GM18858 (cell line): ENCODE measurements around the gene EFHD2.
"Not testable (repeated sequence)": the region's sequence is repeated elsewhere in the genome, so short reads cannot be mapped to it uniquely, and the experiment has no call there.

Experiments used
- ATAC-seq: cut with Tn5 transposase; IDR thresholded peaks from one replicate; pipeline ENCODE4 v1.9.1; 2021; ENCODE audit not compliant: unreplicated experiment

Gene EFHD2

GRCh38 chr1:15451014-15451722, 41.5 kb downstream of the EFHD2 start:
- ATAC-seq = no peak

GRCh38 chr1:15452216-15452615, 42.5 kb downstream of the EFHD2 start:
- ATAC-seq = no peak

DNA sequence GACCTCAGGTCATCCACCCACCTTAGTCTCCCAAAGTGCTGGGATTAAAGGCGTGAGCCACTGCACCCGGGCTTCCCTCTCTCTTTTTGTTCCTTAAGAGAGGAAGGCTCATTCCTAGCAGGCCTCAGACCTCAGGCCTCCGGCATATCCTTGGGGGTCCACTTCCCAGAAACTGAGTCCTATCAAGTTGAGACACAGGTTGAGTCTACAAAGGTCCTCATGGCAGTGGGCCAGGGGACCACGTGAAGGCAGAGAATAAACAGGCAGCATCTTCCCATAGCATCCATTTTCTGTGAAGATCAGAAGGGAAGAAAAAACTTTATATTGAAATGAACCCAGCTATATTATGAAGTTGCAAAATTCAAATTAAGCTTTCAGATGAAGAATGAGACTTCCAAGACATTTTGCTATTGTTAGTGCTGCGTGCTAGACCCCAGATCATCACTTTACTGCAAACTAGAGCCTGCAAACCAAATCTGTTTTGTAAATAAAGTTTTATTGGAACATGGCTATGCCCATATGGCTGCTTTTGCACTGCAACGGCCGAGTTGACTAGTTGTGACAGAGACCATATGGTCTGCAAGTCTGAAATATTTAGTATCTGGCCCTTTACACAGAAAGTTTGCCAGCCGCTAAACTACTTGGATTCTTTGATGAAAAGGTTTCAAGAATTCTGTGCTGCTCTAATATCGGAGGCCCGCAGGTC, 43.3 kb downstream of the EFHD2 start:
- ATAC-seq = no peak

- ATAC-seq = no peak
These were observed 44.0 kb downstream of the EFHD2 start for GRCh38 chr1:15453734-15454133.

DNA sequence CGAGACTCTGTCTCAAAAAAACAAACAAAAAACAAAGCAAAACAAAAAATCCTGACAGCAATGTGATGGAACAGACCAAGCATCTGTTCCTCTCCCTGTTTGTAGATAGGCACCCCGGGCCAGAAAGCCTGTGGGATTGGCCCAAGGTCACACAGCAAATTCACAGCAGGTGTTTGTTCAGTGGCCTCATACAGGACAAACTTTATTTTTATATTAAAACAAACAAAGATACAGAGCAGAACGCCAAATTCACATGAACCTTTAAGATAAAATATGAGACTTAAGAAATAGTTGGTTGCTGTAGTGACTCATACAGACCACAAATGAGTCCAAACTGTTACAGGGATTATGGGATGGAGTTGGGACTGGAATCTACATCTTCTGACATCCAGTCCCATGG, 44.6 kb downstream of the EFHD2 start:
- ATAC-seq = no peak

GRCh38 chr1:15455522-15455921, 45.8 kb downstream of the EFHD2 start:
- ATAC-seq = no peak

DNA sequence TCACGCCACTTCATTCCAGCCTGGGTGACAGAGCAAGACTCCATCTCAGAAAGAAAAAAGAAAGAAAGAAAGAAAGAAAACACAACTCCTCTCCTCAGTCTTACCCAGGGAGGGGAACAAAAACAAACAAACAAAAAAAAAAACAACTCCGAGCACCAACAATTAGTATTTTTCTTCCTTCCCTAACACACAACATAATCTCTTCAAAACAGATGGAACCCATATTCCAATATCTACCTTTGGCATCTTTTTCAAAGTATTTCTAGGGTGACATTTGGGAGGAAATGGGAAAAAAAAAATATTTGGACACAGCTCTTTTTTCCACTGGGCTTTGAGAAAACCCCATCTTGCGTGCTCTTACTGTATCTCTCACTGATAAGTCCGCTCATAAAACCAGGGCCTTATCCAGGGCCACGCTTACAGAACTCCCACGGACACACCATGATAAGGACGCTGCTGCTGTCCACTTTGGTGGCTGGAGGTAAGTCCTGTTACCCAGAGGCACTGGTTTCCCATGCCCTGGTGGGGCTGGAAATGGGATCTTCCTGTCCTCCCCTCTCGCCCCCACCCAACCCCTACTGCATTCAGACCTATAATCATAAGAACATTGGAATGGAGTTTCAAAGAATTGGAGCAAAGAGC, 46.7 kb downstream of the EFHD2 start, which contains the start of gene CELA2A:
TSS of gene CELA2A (plus strand) at position 420 of the 642 bp plus-strand sequence. CDS start at position 442, 22 bp downstream.
- ATAC-seq = no peak

DNA sequence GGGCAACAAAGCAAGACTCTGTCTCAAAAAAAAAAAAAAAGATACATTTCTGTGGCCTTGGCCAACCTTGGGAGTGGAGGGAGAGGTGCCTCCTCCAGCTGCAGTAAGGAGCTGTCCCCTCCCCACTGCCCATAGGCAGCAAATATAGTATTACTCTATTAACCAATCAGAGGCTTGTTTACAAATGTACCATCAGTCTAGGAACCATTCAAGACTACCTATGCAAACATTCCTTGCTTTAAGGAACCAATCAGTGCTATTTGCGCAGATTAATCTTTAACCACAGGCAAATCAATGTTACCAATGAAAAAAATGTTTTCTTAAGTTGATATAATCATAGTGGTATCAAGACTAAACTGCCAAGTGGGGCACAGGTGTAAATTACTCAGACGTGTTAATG, 47.9 kb downstream of the EFHD2 start:
- ATAC-seq = no peak

GRCh38 chr1:15458388-15458787, 48.7 kb downstream of the EFHD2 start:
- ATAC-seq = not testable (repeated sequence)

GRCh38 chr1:15459771-15460707, 50.4 kb downstream of the EFHD2 start:
- ATAC-seq = no peak

- ATAC-seq = no peak
These were observed 51.0 kb downstream of the EFHD2 start for GRCh38 chr1:15460708-15461095.

DNA sequence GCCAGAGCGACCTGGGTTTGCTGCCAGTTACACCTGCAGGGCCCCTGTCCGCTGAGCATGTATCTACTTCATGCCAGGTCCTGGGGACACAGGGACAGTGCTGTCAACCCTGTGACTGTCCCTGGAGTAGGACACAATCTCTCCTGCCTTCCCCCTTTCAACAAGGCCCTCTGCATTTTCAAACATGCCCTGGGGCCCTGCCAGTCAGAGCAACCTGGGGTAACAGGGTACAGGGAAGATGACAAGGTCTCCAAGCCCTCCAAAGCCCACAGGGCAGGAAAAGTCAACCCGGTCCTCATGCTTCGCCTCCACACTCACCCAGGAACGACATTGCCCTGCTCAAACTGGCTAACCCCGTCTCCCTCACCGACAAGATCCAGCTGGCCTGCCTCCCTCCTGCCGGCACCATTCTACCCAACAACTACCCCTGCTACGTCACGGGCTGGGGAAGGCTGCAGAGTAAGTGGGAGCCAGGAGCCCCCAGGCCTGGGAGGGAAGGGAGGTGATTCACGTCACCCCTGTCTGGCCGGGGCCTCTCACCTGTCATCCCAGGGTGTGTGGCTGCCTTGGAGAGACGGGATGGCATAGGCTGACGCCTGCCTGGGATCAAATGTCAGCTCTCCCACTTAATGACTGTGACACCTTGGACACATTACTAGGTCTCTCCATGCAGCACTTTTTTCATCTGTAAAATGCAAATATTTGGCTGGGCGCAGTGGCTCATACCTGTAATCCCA, 53.5 kb downstream of the EFHD2 start:
- not testable (repeated sequence) for ATAC-seq

DNA sequence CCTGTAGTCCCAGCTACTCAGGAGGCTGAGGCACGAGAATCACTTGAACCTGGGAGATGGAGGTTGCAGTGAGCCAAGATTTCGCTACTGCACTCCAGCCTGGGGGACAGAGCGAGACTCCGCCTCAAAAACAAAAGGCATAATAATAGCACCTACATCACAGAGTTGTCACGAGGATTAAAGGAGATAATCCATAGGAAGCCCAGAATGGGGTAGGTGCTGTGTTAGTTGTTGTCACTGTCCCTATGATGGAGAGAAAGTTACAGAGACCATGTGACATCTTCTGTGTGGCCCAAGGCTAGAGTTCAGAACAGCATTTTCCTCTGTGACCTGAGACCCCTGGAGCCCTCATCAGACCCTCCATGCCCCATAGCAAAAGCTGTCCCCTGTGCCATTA, 54.2 kb downstream of the EFHD2 start:
- not testable (repeated sequence) for ATAC-seq

DNA sequence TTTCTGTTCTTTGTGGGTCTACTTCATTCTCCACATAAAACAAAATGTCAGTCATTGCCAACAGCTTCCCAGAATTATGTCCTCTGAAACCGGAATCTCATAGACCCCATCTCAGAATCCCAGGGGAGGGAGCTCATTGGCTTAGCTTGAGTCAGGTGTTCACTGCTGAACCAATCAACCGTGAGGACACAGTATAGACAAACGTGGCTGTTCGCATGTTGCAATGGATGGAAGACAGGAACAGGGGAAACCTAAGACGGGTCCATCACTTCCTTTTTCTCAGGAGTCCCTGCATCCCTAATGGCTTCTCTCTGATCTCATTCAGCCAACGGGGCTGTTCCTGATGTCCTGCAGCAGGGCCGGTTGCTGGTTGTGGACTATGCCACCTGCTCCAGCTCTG, 56.0 kb downstream of the EFHD2 start:
- ATAC-seq = no peak

GRCh38 chr1:15466955-15467625, 57.4 kb downstream of the EFHD2 start:
- ATAC-seq = not testable (repeated sequence)

DNA sequence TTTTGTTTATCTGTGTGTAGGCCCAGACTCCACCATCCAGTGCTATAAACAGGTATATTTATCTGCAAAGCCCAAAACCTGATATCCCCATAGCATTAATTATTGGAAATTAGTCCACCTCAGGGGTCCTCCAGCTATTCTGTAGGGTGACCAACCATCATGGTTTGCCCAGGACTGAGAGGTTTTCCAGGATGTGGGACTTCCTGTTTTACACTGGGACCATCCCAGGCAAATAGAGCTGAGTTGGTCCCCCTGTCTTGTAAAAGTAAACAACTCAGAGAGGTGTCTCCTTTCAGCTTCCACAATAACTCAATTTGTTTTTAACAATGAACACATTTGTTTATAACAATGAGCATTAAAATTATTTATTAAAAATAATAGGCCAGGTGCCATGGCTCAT, 58.5 kb downstream of the EFHD2 start:
- no peak for ATAC-seq

DNA sequence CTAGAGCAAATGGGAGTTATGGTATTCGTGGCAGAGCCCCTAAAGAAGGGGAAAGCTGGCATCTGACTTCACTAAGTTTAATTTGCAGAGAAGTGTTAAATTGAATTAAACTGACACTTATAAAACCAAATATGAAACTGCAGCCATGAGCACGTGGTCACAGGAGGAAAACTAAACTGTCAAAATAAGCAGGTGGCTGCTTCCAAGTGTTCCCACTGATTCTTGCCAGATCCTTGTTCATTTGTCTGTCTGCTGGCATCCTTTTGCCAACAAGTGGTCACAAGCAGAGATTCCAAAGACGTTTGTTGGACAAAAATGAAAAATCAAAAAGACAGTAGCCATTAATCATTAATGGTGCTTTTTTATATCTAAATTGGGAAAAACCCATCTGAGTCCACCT, 59.7 kb downstream of the EFHD2 start:
- ATAC-seq = no peak

DNA sequence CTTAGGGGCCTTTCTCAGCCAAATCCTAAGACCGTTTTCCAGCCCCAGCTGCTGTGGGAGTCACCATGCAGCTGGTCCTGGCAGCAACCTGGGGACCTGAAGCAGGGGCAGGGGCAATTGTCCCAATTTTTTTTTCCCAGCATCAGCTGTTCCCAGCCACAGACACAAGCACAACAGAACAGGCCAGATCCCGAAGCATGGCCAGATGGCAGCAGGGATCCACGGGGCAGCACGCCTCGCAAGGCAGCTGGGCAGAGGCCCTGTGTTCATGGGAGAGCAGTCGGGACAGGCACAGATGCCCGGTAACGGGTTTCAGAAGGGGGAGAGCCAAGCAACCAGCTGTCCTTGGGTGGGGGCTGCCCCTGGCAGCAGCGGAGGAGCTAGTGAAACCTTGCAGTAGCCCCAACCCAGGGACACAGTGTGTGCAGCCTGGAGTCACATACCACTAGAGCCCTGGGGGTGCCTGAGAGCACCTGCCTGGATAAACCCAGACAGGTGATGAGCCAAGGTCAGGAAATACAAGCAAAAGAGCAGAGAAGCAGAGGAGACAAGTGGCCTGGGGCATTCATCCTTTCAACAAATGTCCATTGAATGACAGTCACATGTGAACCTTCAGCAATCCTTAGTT, 60.2 kb downstream of the EFHD2 start:
- ATAC-seq = not testable (repeated sequence)

DNA sequence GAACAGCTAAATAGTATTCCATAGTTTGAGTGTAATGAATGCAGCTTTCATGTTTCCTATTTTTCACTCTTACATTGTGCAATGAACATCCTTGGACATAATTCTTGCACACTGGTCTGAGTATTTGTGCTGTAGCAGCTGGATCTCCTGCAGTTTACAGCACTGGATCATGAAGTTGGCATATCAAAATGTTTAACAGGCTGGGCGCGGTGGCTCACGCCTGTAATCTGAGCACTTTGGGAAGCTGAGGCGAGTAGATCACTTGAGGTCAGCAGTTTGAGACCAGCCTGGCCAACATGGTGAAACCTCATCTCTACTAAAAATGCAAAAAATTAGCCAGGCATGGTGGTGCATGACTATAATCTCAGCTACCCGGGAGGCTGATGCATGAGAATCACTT, 61.4 kb downstream of the EFHD2 start:
- ATAC-seq = not testable (repeated sequence)
